GM18907 (cell line): ENCODE data around the gene MMRN2.
"Not testable (repeated sequence)": the region's sequence is repeated elsewhere in the genome, so short reads cannot be mapped to it uniquely, and the experiment has no call there.

Experiments used
- ATAC-seq: cut with Tn5 transposase; IDR thresholded peaks from one replicate; pipeline ENCODE4 v1.9.1; 2021; ENCODE audit warnings: mild to moderate bottlenecking, moderate library complexity; ENCODE audit not compliant: unreplicated experiment

Gene MMRN2, protein sequence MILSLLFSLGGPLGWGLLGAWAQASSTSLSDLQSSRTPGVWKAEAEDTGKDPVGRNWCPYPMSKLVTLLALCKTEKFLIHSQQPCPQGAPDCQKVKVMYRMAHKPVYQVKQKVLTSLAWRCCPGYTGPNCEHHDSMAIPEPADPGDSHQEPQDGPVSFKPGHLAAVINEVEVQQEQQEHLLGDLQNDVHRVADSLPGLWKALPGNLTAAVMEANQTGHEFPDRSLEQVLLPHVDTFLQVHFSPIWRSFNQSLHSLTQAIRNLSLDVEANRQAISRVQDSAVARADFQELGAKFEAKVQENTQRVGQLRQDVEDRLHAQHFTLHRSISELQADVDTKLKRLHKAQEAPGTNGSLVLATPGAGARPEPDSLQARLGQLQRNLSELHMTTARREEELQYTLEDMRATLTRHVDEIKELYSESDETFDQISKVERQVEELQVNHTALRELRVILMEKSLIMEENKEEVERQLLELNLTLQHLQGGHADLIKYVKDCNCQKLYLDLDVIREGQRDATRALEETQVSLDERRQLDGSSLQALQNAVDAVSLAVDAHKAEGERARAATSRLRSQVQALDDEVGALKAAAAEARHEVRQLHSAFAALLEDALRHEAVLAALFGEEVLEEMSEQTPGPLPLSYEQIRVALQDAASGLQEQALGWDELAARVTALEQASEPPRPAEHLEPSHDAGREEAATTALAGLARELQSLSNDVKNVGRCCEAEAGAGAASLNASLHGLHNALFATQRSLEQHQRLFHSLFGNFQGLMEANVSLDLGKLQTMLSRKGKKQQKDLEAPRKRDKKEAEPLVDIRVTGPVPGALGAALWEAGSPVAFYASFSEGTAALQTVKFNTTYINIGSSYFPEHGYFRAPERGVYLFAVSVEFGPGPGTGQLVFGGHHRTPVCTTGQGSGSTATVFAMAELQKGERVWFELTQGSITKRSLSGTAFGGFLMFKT

DNA sequence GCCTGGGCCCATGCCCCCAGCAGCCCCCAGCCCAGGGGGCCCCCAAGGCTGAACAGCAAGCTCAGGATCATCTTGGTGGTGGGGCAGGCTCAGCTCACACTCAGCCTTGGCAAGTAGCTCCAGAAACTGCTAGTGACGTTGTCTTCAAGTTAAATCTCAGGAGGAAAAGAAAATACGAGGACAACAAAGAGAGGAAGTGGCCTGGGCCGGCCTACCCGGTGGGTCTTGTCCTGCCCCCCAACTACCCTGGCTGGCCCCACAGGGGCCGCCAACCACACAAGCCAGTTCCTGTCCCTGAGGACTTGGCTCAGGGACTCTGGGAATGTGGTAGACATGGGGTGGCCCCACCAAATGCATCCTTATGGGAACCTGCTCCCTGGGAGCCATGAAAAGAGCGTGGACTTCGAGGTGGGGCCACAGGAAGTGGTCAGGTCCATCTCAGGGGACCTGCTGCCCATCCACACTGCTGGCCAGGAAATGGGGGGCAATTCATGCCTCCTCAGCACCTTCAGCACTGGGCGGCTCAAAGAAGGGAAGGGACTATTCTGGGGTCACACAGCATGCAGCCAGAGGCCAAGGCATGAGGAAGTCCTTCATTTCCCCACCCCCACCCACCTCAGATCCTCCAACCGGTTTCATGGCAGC is at the start of gene MMRN2:
MMRN2 (minus strand) TSS at position 145 of the 645 bp plus-strand sequence; CDS start at position 71, 74 bp downstream.
- no peak for ATAC-seq

DNA sequence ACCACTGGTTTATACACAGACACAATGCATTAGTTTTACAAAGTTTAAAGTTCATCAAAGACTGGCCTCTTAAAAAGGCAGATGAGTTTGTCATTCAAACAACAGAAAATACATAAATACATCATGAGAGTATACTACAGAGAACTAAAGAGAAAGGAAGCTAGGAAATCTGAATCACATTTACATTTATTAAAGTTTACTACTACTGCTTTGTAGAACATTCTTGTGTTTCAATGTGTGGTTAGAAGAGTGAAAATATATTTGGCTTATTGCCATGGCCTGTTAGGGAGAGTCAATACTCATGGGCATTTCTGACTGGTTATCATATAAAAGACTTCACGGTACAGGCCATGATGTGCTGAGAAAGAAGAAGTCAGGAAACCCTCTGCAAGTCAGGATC is 49.7 kb upstream of the MMRN2 start:
- not testable (repeated sequence) for ATAC-seq

DNA sequence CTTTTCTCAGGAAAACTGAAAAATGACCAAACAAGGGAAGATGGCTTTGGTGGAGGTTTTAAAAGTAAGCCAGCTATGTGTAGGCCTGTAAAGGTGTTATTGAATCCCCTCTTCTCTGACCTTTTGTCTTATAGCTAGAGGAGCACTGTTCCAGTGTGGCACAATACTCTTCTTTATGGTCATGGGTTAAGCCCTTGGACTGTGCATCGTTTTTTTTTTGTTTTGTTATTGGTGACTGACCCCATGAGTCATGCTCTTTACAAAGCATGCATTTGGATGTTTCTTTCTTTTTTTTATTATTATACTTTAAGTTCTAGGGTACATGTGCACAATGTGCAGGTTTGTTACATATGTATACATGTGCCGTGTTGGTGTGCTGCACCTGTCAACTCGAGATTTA is 43.1 kb upstream of the MMRN2 start:
- no peak for ATAC-seq

DNA sequence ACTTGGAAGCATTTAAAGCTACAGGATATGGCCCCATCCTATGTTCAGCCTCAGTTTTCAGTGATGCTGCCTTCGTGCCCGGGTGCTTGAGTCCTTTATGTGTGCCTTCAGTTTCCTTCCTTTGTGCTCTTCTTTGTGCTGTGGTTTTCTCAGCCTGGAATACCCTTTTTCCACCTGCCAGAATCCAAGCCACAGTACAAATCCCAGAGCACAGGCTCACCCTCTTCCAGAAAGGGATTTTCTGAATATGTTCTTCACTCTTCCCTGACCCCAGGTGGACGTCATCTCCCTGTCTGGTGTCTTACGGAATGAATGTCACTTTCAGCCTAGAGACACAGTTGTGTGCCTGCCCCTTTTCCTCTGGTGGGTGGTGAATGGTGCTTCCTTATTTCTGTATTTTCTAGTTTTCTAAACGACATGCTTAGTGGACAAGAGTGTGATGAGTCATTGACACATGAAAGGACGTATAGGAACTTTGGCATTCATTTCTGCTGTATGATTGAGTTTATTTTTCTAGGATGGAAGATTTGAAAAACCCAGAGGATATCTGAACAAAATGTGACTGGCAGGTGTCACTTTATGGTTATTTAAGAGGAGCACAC is 42.5 kb upstream of the MMRN2 start:
- ATAC-seq: not testable (repeated sequence)

DNA sequence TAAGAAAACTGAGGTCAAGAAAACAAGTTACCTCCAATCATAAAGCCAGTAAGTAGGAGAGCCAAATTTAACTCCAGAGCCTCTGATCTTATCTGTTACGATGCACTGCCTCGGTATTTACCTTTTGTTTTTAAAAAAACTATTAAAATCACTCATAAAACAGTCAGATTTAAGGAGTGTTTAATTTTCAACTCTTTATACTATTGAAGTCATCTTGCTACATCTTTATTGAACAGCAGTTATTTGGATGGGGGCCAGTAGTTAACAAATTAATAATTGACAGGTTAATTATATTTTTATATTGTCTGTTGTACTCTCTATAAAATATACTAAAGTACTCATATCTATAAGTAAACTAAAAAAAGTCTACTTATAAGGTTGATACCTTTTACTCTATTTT is 35.5 kb upstream of the MMRN2 start:
- no peak for ATAC-seq

DNA sequence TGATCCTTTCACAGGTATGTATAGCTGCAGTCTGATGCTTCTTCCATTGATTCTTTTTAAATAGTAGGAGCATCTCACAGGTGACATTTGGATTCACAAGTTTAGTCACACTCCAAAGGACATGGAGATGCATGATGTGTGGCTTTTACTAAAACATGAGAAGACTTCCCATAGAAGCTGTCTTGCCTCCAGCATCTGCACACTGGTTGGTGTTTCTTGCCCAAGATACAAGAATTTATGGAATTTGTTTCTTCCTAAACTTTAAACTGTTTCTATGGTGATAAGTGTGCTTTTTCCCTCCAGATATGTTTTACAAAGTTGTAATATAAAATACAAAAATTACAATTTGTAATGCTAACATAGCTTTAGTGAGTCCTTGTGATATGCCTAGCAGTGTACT is 35.0 kb upstream of the MMRN2 start:
- no peak for ATAC-seq

DNA sequence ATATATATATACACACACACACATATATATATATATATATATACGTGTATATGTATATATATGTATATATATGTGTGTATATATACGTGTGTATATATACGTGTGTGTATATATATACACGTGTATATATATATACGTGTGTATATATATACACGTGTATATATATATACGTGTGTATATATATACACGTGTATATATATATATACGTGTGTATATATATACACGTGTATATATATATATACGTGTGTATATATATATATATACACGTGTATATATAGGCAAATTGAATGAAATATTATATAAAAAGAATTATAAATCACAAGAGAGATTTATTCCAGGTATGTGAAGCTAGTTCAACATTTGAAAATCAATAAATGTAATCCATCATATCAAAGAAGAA is 33.9 kb upstream of the MMRN2 start:
- ATAC-seq: not testable (repeated sequence)

DNA sequence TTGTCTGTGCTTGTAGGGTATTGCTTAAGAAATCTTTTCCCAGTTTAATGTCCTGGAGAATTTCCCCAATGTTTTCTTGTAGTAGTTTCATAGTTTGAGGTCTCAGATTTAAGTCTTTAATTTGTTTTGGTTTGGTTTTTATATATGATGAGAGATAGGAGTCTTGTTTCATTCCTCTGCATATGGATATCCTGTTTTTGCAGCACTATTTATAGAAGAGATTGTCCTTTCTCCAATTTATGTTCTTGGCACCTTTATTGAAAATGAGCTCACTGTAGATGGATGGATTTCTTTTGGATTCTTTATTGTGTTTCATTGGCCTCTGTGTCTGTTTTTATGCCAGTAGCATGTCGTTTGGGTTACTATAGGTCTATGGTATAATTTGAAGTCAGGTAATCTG is 31.1 kb upstream of the MMRN2 start:
- no peak for ATAC-seq

DNA sequence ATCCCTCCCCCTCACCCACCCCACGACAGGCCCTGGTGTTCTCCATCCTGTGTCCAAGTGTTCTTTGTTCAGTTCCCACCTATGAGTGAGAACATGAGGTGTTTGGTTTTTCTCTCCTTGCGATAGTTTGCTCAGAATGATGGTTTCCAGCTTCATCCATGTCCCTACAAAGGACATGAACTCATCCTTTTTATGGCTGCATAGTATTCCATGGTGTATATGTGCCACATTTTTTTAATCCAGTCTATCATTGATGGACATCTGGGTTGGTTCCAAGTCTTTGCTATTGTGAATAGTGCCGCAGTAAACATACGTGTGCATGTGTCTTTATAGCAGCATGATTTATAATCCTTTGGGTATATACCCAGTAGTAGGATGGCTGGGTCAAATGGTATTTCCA is 27.1 kb upstream of the MMRN2 start:
- not testable (repeated sequence) for ATAC-seq

DNA sequence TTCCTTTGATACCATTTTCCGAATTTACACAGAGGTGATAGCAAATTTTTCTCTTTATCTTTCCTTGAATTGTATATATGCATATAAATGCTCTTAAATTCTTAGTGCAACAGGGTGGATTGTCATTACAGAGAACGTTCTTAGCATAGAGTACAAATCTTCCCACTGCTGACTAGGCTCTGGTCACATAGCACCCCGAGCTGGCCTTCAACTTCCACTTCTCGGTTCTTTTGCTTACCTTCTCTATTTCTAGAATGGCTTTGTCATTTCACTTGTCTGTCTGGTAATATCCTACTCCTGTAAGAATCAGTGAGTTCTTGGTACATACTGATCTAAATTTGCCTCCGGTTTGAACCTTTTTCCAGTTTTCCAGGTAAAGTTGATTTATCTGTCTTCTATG is 24.3 kb upstream of the MMRN2 start:
- no peak for ATAC-seq

DNA sequence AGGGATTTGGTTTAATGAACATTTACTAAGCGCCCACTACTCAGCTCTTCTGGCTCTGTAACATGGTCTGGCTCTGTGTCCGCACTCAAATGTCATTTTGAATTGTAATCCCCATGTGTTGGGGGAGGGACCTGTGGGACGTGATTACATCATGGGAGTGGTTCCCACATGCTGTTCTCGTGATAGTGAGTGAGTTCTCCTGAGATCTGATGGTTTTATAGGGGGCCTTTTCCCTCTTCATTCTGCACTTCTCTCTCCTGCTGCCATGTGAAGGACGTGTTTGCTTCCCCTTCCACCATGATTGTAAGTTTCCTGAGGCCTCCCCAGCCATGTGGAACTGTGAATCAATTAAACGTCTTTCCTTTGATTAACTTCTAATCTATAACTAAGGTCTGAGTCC is 23.6 kb upstream of the MMRN2 start:
- not testable (repeated sequence) for ATAC-seq

DNA sequence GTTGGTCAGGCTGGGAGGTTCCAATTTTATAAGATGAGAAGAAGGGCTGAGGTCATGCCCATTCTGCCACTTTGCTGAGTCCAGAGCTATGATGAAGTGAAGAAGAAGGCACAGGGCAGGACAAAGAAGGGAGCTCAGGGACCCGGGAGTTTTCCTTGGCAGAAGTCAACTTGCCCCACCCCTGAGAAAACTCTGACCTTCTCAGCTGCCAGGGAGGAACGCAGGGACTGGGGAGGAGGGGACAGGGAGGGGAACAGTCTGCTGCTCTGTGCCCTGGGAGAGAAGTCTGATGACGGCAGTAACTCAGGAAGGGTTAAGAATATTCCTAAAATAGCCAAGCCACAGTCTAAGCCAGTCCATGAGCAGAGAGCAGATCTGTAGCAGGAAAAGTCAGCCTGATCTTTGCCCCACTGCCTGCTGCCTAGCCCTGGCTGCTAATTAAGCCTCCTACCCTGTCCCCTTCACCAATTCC is 22.6 kb upstream of the MMRN2 start:
- ATAC-seq: no peak

DNA sequence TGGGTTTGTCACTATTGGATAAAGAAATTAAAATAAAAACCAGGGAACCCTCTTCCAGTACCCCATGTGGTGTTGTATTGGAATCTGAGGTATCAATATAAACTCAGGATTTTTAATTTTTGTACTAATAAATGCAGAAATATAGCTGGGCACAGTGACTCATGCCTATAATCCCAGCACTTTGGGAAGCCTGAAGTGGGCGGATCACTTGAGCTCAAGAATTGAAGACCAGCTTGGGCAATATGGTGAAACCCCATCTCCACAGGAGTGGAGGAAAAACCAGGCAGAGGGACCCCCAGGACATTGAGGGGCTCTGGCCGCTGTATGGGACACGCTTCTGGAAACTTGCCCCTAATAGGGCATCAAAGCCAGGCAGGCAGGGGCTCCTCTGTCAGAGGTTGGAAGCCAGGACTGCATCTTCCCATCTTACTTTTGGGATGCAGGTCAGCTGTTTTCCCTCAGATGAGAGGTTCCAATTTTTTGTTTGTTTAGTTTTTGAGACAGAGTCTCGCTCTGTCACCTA is 21.9 kb upstream of the MMRN2 start:
- ATAC-seq: no peak

DNA sequence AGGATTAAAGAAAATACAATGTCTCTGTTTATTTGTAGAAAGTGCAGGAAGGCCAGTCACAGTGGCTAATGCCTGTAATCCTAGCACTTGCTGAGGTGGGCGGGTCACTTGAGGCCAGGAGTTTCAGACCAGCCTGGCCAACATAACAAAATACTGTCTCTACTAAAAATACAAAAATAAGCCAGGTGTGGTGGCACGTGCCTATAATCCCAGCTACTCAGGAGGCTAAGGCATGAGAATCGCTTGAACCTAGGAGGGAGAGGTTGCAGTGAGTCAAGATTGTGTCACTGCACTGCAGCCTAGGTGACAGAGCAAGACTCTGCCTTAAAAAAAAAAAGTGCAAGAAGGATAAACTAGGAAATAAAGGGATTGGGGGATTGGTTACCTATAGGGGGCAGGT is 21.0 kb upstream of the MMRN2 start:
- not testable (repeated sequence) for ATAC-seq

DNA sequence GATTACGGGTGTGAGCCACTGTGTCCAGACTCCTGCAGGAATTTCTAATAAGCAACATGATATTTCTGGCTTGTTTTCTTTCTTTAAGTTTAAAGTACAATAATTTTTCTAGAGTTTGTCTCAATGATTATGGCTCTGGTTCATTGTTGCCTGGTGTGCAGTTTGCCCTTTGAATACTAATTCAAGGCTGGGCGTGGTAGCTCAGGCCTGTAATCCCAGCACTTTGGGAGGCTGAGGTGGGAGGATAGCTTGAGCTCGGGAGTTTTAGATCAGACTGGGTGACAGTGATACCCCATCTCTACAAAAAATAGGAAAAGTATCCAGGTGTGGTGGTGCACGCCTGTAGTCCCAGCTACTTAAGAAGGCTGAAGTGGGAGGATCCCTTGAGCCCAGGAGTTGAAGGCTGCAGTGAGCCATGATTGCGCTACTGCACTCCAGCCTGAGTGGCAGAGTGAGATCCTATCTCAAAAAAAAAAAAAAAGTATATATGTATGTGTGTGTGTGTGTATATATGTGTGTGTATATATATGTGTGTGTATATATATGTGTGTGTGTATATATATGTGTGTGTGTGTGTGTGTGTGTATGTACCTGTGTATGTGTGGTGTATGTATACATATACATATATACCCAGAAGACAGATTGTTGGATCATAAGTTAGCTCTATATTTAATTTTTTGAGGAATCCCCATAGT is 19.1 kb upstream of the MMRN2 start:
- ATAC-seq: no peak

DNA sequence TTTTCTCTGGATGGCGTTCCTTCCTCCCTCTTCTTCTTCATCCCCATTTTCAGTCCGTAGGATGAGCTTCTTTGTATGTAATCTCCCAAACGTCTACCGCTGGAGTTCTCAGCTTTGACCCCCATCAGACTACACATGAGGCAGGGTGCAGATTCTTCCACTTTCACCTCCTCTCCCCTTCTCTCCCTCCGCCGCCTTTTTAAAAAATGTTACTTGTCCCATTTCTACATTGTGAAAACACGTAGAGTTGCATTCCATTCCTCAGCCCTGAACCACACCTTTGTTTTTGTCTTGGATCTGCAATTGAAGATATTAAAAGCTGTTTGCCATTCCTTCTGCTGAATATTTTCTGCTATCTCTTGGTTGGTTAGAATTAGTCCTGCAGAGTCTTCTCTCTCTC is 17.1 kb upstream of the MMRN2 start:
- no peak for ATAC-seq

DNA sequence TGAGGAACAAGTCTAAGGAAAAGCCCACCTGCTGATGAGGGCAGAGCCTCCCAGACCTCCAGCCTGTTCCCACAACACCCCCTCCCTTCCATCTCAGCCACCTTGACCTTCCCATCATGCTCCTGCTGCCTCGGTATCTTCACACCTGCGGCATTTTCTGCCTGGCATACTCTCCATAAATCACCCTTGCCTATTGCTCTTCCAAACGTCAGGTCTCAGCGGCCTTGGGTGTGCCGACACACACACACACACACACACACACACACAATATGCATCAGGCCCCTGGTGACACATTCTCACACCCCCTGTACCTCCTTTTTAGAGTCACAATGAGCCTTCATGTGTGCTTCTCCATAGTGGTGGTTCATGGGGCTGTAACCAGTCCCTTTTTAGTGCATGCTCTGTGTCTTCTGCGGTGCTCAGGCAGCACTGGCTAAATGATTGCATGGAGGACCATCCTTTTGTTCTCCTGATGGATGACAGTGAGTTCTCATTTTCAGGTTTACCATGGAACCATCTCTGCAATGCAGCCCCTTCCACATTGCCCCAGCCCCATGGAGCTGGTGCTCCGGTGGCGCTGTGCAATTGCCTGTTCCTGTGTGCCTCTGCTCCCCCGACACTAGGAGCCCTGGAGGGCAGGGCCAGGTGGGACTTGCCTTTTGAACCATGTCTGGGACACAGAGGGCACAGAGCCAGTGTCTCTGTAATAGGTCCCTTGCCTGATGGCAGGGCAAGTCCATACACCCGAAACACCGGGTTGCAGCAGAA is 15.4 kb upstream of the MMRN2 start:
- no peak for ATAC-seq

DNA sequence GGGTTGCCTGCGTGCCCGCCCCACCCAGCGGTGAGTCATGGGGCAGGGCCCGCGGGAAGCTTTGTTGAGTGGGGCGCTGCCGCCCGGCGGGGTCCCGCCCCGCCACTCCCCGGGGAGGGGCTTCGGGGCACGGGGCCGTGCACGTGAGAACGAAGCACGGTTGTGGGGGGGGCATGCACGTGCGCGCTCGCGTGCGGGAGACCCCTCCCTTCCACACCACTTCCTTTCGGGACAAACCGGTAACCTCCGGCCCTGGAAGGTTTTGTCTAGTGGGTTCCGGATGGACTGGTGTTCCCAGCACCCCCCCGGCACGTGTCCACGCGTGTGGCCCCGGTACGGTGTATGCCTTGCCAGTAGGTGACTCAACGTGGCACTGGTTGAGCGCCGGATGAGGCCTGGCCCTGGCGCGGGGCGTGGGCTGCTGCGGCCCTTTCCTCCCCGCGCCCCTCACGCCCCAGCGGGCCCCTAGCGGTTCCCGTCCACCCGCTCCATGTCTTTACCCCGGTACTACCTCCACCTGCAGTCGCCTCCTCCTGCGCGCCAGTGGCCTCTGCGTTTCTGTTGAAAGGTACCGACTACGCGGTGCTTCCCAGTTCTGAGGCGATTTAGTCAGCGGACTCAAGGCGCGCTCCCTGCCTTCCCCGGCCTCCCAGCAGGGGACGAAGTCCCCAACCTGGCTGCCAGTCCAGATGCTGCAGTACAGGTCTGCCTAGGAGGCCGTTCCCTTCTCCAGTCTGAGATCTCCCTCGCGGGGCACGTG is 14.0 kb upstream of the MMRN2 start:
- ATAC-seq: peak; percentile 78

DNA sequence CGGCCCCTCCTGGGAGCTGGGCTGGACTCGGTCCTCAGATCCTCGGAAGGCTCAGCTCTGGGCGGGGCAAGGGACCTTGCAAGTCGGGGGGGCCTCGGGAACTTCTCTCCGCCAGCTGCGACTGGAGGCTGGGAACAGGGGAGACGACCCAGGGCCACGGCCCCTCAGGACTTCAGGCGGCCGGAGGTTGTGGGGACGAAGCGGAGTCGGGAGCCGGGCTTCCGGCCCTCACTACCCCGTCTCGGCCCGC is 13.5 kb upstream of the MMRN2 start:
- no peak for ATAC-seq
